Chondrocyte (in vitro differentiated cells): ENCODE results near the gene N4BP2. TPM values are rescaled to one million over a fixed set of nuclear protein-coding genes. Genes with fewer than 3 reads are reported as not detected.
"Not testable (repeated sequence)": the region's sequence is repeated elsewhere in the genome, so short reads cannot be mapped to it uniquely, and the experiment has no call there.

Source experiments
- DNase-seq: peaks from one replicate; pipeline ENCODE4 v3.0.0; 2021; ENCODE audit warnings: mixed read lengths, low spot score
- H3K27ac Mint-ChIP-seq: one replicate; pipeline ENCODE4 v1.8.0; 2021; ENCODE audit warnings: mild to moderate bottlenecking, moderate library complexity, mixed read lengths; ENCODE audit not compliant: unreplicated experiment
- H3K27me3 Mint-ChIP-seq: 2 replicates; pipeline ENCODE4 v1.8.0; 2021; ENCODE audit warnings: low read depth, mixed read lengths
- H3K36me3 Mint-ChIP-seq: 2 replicates; pipeline ENCODE4 v1.8.0; 2021; ENCODE audit warnings: low read depth, mixed read lengths
- H3K4me1 Mint-ChIP-seq: 2 replicates; pipeline ENCODE4 v1.8.0; 2021; ENCODE audit warnings: low read depth, mild to moderate bottlenecking, mixed read lengths
- H3K4me3 Mint-ChIP-seq: one replicate; pipeline ENCODE4 v1.8.0; 2021; ENCODE audit warnings: mild to moderate bottlenecking, moderate library complexity, mixed read lengths; ENCODE audit not compliant: unreplicated experiment
- H3K9me3 Mint-ChIP-seq: 2 replicates; pipeline ENCODE4 v1.8.0; 2021; ENCODE audit warnings: low read depth, mixed read lengths
- total RNA-seq: library from RNA; stranded (reverse); gene quantifications from 3 replicates; pipeline ENCODE4 v1.2.1, GENCODE V29; 2021
- TF ChIP-seq, protein P1 (sequence below): fragments of 200-600 bp; sonication (generic); IDR thresholded peaks from 2 replicates; pipeline ENCODE4 v1.5.0; 2021; ENCODE audit warnings: antibody characterized with exemption, mild to moderate bottlenecking, moderate library complexity

Gene N4BP2
- total RNA-seq, 1 donor from 2014 or later = 7.0 TPM

DNA sequence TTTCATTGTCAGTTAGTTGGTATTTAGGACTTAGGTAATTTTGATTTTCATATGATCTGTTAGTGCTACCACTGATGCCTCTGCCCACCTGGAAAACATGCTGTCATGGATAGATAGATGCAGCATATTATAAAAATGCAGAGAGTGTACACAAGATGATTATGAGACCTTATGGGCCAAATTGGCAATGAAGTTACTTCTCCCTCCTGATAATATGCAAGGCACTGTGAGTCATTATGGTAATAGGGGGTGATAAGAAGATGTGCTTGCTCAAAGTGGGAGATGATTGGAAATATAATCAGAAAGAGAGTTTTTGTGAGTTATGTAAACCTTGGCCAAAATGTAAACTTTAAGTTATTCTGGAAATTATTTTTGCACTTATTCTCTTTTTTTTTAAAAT, 83.5 kb downstream of the N4BP2 start:
- Mint-ChIP-seq H3K9me3 (no peaks in the 10 kb centered on the region), H3K36me3 (peaks cover 6% of the 10 kb centered on the region), H3K4me3 (no peak overlapping the region), H3K27ac (no peak overlapping the region), H3K4me1 (no peaks in the 10 kb centered on the region), H3K27me3 (no peaks in the 10 kb centered on the region)
- TF ChIP-seq, protein P1, sequence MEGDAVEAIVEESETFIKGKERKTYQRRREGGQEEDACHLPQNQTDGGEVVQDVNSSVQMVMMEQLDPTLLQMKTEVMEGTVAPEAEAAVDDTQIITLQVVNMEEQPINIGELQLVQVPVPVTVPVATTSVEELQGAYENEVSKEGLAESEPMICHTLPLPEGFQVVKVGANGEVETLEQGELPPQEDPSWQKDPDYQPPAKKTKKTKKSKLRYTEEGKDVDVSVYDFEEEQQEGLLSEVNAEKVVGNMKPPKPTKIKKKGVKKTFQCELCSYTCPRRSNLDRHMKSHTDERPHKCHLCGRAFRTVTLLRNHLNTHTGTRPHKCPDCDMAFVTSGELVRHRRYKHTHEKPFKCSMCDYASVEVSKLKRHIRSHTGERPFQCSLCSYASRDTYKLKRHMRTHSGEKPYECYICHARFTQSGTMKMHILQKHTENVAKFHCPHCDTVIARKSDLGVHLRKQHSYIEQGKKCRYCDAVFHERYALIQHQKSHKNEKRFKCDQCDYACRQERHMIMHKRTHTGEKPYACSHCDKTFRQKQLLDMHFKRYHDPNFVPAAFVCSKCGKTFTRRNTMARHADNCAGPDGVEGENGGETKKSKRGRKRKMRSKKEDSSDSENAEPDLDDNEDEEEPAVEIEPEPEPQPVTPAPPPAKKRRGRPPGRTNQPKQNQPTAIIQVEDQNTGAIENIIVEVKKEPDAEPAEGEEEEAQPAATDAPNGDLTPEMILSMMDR = no peak
- no peak for DNase-seq

DNA sequence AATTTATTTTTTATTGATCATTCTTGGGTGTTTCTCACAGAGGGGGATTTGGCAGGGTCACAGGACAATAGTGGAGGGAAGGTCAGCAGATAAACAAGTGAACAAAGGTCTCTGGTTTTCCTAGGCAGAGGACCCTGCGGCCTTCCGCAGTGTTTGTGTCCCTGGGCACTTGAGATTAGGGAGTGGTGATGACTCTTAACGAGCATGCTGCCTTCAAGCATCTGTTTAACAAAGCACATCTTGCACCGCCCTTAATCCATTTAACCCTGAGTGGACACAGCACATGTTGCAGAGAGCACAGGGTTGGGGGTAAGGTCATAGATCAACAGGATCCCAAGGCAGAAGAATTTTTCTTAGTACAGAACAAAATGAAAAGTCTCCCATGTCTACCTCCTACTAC, 83.9 kb downstream of the N4BP2 start:
- not testable (repeated sequence) for H3K36me3 Mint-ChIP-seq, H3K27ac Mint-ChIP-seq, H3K9me3 Mint-ChIP-seq

DNA sequence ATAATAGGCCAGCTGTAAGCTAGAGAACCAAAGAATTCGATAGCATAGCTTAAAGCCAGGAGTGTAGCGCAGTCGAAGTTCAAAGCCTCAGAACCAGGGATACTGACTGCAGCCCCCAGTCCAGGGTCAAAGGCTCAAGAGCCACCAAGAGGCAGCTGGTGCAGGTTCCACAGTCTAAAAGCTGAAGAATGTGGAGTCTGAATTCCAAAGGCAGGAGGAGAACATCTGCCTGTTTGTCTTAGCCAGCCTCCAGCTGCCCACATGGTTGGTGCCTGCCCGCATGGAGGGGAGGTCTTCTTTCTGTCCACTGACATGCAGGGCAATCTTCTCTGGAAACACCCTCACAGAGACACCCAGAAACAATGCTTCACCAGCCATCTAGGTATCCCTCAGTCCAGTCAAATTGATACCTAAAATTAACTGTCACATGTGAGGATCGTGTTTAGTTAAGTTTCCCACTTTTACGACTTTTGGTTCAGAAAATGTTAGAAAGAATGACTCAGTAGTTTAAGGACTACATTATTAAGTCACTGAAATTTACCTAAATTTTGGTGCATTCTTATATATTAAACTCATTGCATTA, 87.4 kb downstream of the N4BP2 start:
- Mint-ChIP-seq H3K4me3 (no peak overlapping the region), H3K36me3 (no peaks in the 10 kb centered on the region), H3K9me3 (no peaks in the 10 kb centered on the region), H3K27ac (no peak overlapping the region), H3K27me3 (no peaks in the 10 kb centered on the region), H3K4me1 (no peaks in the 10 kb centered on the region)
- TF ChIP-seq, protein P1 = no peak
- DNase-seq = no peak

More for the DNA sequence above, 83.9 kb downstream of the N4BP2 start:
- H3K4me1 Mint-ChIP-seq, H3K4me3 Mint-ChIP-seq, H3K27me3 Mint-ChIP-seq, DNase-seq: not testable (repeated sequence)

DNA sequence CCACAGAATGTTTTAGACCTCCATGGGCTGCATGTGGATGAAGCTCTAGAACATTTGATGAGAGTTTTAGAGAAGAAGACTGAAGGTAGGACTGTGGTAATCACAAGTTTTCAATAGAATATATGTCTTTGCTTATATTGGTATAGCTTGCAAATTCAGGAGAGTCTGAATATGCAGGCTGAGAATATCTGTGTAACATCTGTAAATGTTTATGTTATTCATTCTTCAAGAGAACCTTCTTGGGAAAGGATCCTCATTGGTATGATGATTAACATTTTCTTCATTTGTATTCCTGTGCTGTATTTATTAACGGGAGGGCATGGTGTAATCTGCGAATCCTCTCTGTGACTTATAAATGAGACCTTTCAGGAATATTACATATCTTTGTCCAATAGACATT, 88.1 kb downstream of the N4BP2 start:
- no peaks in the 10 kb centered on the region for H3K9me3 Mint-ChIP-seq
- H3K27me3 Mint-ChIP-seq = no peaks in the 10 kb centered on the region
- TF ChIP-seq, protein P1 = no peak
- H3K27ac Mint-ChIP-seq = no peak overlapping the region
- no peak overlapping the region for H3K4me3 Mint-ChIP-seq
- H3K36me3 Mint-ChIP-seq = no peaks in the 10 kb centered on the region
- no peaks in the 10 kb centered on the region for H3K4me1 Mint-ChIP-seq
- no peak for DNase-seq

DNA sequence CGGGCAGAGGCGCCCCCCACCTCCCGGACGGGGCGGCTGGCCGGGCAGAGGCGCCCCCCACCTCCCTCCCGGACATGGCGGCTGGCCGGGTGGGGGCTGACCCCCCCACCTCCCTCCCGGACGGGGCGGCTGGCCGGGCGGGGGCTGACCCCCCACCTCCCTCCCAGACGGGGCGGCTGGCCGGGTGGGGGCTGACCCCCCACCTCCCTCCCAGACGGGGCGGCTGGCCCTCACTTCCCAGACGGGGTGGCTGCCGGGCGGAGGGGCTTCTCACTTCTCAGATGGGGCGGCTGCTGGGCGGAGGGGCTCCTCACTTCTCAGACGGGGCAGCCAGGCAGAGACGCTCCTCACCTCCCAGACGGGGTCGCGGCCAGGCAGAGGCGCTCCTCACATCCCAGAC, 90.8 kb downstream of the N4BP2 start:
- H3K27ac Mint-ChIP-seq, H3K36me3 Mint-ChIP-seq, H3K9me3 Mint-ChIP-seq, H3K4me1 Mint-ChIP-seq, H3K27me3 Mint-ChIP-seq, DNase-seq, H3K4me3 Mint-ChIP-seq: not testable (repeated sequence)

DNA sequence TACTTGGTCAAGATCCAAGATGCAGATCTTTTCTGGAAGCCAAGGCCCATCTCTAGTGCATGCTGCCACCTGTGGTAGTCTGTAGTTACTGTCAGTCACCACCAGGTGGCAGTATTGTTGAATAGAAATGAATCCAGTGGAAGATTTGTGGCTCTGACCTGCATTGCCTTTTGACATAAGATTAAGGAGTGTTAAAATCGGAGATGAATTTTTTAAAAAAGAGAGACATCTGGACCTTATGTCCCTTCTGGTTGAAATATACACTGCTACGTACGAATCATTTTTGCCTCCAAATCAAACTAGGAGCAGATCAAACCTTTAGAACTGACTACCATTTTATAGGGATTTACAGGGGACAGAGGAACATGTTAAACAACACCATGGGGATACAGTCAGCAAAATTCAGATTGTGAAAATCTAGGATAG, 93.3 kb downstream of the N4BP2 start:
- H3K4me1 Mint-ChIP-seq = no peaks in the 10 kb centered on the region
- H3K27me3 Mint-ChIP-seq = no peaks in the 10 kb centered on the region
- no peak for DNase-seq
- TF ChIP-seq, protein P1 = peak; percentile 94
- H3K27ac Mint-ChIP-seq = no peak overlapping the region
- H3K36me3 Mint-ChIP-seq = peaks cover 3% of the 10 kb centered on the region
- no peak overlapping the region for H3K4me3 Mint-ChIP-seq
- peaks cover 4% of the 10 kb centered on the region for H3K9me3 Mint-ChIP-seq
